GM12864 (cell line): ENCODE measurements around the gene DPP9.
"Not testable (repeated sequence)": the region's sequence is repeated elsewhere in the genome, so short reads cannot be mapped to it uniquely, and the experiment has no call there.

Source experiments
- DNase-seq: peaks from one replicate; pipeline ENCODE4 v3.0.0-alpha.2; 2011; ENCODE audit warnings: low read depth
- H3K4me3 ChIP-seq: 2 replicates; pipeline ENCODE4 v1.5.1; 2011; ENCODE audit warnings: mild to moderate bottlenecking, low read depth, low read length, control low read depth
- CTCF ChIP-seq: IDR thresholded peaks from 2 replicates; pipeline ENCODE4 v1.5.1; 2011; ENCODE audit warnings: low read depth, mild to moderate bottlenecking, moderate library complexity, low read length, control low read depth, inconsistent platforms; ENCODE audit errors: missing control alignments

Gene DPP9

GRCh38 chr19:4749870-4750590 lies 26.4 kb upstream of the DPP9 start:
- TF ChIP-seq CTCF, result no peak
- no peak for DNase-seq

GRCh38 chr19:4748589-4748988 lies 24.9 kb upstream of the DPP9 start:
- DNase-seq, result no peak
- H3K4me3 ChIP-seq, result no peak overlapping the region
- no peak for TF ChIP-seq CTCF

More at GRCh38 chr19:4749870-4750590, 26.4 kb upstream of the DPP9 start:
- no peak overlapping the region for H3K4me3 ChIP-seq

- H3K4me3 ChIP-seq, result no peak overlapping the region
- DNase-seq, result no peak
- TF ChIP-seq CTCF, result no peak
These were observed 24.5 kb upstream of the DPP9 start for GRCh38 chr19:4748185-4748584.

- DNase-seq, result no peak
- no peak overlapping the region for H3K4me3 ChIP-seq
- no peak for TF ChIP-seq CTCF
These were observed 22.3 kb upstream of the DPP9 start for GRCh38 chr19:4745986-4746385.

- not testable (repeated sequence) for H3K4me3 ChIP-seq, DNase-seq
These were observed 21.5 kb upstream of the DPP9 start for GRCh38 chr19:4745175-4745574.

- no peak for TF ChIP-seq CTCF
- no peak for DNase-seq
These were observed 21.0 kb upstream of the DPP9 start for GRCh38 chr19:4744451-4745174.

GRCh38 chr19:4742723-4743646 lies 19.3 kb upstream of the DPP9 start:
- DNase-seq, result no peak
- no peak overlapping the region for H3K4me3 ChIP-seq
- no peak for TF ChIP-seq CTCF

More at GRCh38 chr19:4744451-4745174, 21.0 kb upstream of the DPP9 start:
- H3K4me3 ChIP-seq, result no peak overlapping the region
